GM04504 (cell line): ENCODE measurements around the gene CSTA.
"Not testable (repeated sequence)": the region's sequence is repeated elsewhere in the genome, so short reads cannot be mapped to it uniquely, and the experiment has no call there.

Experiments used
- DNase-seq: peaks from one replicate; pipeline ENCODE4 v3.0.0-alpha.2; 2012; ENCODE audit warnings: low read depth

CSTA gene

DNA sequence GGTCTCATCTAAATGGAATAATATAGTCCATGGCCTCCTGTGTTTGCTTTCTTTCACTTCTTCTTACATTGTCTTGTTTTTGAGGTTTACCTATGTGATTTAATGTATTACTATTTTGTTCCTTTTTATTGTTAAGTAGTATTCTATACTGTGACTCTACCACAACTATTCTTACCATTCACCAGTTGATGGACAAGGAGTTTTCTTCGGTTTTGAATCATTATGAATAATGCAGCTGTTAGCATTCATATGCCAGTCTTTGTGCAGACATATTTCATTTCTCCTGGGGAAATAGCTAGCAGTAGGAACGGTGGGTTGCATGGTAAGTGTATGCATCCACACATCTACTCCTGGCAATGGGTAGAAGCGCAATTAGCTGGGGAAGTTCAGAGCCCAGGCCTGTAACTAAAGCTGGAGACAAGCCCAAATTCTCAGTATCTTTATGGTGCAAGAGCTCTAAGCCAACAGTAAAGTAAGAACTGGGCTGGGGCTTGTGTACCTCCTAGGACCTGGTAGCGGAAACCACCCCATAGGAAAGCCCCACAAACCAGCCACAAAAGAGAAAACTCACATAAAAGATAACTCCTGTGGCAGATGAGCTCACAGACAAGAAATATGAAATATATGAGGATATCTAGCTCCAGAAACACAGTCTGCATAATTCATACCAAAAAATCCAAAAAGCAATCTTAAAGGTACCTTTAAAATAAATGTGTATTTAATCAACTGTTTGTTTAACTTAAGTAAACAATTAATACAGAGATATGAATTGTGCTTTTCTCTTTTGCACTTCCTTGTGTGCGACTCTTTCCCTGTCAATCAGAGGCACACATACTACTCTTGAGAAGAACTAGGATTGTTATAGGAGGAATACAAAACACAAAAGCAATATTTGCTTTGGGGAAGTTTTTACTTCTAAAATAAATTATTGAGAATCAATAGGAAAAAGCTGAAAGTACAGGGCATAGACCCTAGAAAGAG, 2.7 kb upstream of the CSTA start:
- no peak for DNase-seq

DNA sequence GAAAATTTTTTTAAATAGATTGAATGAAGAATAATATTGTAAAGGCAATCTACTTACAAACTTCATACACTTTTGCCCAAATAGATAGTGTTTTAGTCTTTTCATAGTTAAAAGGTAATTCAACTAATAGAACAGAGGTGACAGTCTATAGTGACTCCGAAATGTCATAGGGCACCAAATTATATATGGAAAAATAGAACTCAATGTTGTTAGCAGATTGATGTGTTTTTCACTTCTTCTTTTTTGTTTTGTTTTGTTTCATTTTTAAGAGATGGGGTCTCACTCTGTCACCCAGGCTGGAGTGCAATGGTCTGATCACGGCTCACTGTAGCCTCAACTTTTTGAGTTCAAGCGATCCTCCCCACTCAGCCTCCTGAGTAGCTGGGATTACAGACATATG, 721 bp downstream of the CSTA start:
- no peak for DNase-seq

DNA sequence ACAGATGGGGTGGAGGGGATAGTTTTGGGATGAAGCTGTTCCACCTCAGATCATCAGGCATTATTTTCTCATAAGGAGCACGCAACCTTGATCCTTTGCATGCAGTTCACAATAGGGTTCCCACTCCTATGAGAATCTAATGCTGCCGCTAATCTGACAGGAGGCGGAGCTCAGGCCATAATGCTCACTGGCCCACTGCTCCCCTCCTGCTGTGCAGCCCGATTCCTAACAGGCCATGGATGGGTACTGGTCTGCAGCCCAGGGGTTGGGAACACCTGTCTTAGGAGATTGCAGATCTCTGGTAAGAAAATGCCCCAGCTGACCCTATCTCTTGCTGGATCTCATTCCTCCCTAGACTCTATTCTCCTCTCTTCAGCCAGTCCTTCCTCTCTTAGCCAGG, 6.8 kb downstream of the CSTA start:
- DNase-seq, result no peak

DNA sequence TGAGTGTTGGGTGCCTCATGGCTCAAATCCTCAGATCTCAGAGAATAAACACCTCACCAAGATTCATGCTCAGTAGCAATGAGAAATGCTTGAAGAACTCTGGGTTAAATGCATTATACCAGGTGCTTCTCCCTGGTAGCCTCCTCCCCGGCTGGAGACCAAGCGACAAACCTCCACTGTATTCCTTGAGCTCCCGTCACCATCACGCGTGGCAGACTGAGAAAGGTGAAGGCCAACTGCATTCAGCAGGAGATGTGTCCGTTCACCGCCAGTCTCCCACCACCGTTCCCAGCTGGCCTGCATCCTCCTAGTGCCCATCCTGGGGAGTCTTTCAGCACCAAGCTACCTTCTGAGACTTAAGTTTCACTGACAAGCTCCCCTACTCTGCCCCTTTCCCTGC, 7.5 kb downstream of the CSTA start:
- DNase-seq, result no peak

DNA sequence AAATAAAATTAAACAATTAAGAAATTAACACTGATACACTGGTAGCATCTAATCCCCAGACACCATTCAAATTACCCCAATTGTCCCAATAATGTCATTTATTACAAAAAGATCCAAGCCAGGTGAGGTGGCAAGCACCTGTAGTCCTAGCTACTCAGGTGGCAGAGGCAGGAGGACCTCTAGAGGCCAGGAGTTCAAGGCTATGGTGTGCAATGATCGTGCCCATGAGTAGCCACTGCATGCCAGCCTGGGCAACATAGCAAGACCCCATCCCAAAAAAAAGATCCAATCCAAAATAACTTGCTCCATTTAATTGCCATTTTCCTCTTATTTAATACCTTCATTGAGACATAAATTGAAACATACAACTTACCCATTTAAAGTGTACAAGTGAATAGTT, 17.8 kb downstream of the CSTA start:
- DNase-seq, result no peak

DNA sequence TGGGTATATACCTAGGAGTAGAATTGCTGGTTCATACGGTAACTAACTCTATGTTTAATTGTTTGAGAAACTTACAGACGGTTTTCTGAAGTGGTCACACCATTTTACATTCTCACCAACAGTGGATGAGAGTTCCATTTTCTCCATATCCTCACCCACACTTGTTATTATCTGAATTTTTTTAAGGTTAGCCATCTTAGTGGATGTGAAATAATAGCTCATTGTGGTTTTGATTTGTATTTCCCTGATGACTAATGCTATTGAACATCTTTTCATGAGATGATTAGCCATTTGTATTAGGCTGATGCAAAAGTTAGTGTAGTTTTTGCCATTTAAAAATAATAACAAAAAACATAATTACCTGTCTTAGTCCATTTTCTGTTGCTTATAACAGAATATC, 18.6 kb downstream of the CSTA start:
- no peak for DNase-seq

DNA sequence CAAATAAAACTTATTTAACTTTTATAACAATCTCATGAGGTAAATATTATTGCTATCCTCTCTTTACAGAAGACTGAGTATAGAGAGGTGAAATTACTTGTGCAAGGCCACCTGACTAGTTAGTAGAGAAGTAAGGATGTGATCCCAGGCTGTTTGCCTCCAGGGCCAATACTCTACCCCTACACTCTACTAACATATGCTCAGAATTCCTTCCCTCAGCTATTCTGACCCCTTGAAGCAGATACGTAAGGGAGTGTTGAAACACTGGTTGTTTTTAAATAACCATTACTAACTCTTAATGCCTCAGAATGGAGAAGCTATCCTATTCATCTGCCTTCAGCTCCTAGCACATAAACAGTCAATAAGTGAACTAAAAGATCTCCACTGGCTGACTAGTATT, 24.1 kb downstream of the CSTA start:
- DNase-seq, result no peak

DNA sequence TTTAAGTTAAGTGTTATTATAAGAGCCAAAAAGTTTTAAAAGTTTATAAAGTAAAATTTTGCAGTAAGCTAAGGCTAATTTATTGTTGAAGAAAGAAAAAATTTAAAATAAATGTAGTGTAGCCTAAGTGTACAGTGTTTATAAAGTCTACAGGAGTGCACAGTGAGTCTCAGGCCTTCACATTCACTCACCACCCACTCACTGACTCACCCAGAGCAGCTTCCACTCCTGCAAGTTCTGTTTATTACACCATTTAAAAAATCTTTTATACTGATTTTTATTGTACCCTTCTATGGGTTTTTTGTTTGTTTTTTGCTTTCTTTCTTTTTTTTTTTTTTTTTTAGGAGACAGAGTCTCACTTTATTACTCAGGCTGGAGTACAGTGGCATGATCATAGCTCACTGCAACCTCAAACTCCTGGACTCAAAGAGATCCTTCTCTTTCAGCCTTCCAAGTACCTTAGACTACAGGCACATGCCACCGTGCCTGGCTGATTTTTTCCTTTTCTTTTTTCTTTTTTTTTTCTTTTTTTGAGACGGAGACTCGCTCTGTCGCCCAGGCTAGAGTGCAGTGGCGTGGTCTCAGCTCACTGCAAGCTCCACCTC, 25.9 kb downstream of the CSTA start:
- DNase-seq, result no peak

DNA sequence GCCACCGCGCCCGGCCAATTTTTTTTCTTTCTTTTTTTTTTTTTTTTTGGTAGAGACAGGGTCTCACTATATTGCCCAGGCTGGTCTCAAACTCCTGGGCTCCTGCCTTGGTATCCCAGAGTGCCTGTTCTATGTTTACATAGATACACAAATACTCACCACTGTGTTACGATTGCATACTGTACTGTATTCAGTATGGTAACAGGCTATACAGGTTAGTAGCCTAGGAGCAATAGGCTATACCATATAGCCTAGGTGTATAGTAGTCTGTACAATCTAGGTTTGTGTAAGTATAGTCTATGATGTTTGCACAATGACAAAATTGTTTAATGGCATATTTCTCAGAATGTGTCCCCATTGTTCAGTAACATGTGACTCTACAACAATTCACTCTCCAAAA, 26.6 kb downstream of the CSTA start:
- DNase-seq, result no peak

DNA sequence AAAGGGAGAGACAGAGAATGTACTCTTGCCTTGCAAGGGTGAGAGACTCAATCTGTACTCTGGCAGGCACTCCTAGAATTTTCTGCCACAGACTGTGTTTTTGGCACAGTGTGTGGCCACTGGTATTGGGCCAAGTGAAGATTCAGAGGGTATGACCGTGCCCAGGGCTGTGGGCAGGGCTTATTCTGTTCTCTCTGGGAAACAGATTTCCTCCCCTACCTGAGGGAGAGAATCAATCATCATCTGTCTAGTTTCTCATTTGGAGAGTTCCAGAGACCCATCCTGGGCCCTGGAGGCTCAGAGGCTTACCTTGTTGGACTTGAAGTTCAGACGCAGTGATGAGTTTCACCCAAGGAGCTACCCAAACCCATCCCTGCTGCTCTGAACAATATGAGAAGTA, 28.2 kb downstream of the CSTA start:
- DNase-seq, result no peak

DNA sequence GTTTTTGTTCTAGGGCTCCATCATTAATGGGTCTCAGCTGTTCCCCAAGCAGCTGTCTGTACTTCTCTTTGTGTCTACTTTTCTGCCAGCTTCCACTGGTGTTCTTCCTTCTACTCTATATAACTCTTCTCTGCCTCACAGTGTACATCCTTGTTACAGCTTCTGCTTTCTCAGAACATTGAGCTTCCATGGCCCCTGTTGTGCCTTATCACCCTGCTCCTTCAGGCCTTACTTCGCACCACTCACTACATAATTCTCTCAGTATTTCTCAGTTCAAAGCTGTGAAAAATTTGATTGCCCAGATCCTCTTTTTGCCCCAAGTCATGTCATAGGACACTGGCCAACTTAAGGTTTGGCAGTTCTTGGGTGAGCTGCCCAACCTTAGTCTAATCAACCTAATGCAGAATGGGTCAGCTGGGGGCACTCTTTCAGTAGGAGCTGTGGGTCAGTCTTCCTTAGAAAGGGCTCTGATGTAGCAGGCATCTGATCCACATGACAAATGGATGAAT, 28.9 kb downstream of the CSTA start:
- DNase-seq, result no peak

DNA sequence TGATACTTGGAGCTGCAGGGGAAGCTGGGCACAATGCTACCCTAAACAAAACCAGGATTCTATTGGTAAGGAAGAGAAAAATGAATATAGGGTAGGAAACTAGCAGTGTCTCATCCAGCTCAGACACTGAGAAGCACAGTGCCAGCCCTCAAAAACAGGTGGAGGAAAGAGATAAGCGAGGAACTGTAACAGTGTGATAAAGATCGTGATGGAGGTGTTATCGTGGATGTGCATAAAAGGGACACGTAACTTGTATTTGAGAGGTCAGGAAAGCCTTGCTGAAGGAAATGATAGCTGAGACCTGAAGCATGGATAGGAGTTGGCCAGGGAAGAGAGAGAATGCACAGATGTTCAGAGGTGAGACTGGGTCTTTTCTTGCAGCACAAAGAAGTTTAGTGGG, 30.6 kb downstream of the CSTA start:
- DNase-seq, result no peak

DNA sequence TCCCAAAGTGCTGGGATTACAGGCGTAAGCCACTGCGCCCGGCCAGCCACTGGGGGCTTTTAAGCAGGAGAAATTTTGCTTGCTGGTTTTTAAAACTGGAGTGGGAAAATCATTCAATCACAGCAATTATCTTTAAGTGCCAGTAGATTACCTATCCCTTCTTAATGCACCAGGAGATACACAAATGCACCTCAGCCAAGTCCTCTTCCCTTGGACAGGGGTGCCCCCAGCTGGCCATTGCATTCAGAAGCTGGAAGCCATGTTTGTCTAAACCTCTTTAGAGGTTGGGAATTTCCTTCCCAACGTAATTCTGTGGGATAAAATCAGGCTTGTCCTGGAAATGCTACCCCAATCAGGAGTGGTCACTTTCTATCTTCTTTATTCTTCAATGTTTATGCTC, 31.4 kb downstream of the CSTA start:
- DNase-seq, result no peak

DNA sequence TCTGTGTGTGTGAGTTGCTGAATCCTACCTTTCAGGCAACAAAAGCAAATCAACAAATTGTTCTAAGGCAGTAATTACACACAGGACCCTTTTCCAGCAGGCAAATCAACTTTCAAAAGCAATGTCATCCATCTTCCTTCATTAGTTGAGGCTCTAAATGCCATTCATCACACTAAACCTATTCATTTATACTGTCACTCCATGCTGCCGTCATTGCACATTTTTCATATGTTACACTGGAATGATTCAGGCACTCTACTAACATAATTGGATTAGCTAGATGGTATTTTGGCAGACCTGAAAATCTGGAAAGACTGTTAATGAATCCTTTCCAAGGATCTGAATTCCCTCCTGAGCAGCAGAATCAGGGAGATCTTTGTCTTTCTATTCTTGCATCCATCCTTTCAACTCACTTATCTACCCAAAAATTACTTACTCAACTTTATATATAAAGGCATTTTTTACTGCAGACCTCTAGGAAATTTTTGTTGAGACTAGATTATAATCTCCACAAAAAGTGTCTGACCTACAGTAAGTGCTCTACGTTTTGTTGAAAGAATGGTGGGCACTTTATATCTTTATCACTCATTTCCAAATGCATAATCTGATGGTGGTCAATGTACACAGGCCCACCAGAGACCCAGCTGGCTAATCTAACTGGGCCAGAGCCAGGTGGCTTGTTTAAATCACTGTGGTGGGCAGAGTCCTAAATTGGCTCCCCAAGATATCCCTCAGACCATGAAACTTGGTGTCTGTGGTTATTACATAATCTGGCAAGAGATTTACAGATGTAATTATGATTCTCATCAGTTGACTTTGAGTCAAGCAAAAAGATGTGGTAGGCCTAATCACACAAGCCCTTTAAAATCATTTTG, 33.0 kb downstream of the CSTA start:
- no peak for DNase-seq

DNA sequence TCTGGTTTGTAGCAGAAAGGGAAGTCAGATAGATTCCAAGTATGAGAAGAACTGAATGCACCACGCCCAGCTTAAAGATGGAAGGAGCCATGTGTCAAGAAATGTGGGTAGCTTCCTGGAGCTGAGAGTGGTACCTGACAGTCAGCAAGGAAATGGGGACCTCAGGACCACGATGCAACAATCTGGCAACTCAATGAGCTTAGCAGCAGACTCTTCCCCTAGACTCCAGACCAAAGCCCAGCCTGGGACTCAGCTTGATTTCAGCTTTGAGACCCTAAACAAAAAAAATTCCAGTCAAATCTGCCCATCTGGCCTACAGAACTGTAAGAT, 33.6 kb downstream of the CSTA start:
- DNase-seq, result no peak

DNA sequence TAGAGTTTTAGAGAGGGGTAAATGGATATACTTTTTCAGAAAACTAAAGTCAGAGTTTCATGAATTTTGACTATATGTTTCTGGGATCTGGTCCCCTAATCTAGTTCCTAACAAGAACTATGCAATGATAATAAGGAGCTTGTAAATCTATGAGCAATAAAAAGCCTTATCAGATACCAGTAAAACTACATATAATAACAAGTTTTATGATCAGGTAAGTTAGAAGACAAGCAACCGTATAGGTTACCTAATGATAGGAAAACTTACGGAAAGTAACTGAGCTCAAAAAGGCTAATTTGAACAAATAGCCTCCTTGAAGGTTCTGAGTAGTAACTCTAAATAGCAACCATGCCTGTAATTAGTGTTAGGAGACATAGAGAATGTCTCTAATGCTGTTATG, 37.0 kb downstream of the CSTA start:
- no peak for DNase-seq

DNA sequence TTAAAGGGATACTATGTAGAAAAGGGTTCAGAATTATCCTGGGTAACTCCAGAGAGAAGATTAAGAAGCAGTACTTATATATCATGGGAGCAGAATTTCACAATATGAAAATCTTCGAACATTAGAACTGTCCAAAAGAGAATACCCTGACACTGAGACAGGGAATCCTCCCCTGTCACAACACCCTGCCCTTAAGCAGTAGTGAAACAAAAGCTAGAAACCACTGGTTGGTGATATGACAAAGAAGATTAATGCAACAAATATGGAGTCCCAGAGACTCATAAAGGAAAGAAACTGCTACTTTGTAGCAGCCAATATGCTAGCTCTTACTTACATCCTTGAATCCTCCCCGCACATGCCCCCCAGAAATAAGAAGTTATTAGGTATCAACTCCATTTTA, 39.4 kb downstream of the CSTA start:
- no peak for DNase-seq

DNA sequence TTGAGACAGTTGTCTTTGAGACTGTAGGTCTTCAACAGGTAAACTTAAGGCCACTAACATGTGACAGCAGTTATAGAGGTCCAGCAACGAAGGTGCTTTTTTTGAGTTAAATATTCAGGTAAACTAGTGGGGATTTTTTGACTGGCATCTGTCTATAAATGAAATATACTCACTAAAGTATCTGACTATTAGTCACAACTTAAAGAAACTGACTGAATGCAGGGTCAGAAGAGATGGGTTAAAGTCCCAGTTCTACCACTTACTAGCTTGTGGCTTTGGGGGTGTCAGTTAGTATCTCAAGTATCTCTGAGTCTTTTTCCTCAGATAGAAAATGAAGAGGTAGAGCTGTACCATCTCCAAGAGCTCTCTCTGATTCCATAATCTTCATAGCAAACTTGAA, 40.0 kb downstream of the CSTA start:
- DNase-seq, result no peak

DNA sequence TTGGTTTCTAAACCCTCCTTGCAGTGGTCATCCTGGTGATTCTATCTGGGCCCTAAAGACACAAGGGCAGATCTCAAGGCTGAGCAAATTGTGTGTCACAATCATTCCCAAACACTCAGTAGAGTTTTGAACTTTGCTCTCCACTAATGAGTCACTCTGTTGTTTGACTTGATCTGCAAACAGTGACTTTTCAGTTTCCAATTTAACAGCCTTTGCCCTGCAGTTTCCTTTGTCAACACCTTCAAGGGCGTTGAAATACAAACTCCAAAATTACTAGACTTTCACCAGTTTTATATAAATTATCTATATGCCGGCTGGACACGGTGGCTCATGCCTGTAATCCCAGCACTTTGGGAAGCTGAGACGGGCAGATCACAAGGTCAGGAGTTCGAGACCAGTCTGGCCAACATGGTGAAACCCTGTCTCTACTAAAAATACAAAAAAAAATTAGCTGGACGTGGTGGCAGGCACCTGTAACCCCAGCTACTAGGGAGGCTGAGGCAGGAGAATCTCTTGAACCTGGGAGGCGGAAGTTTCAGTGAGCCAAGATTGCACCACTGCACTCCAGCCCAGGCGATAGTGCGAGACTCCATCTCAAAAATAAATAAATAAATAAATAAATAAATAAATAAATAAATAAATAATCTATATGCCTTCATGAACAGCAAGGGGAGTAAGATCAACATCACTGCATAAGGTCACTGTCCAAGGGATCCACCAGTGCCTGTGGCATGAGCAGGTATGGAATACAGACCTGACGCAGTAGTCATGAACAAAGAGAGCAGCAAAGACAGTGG, 40.7 kb downstream of the CSTA start:
- not testable (repeated sequence) for DNase-seq

DNA sequence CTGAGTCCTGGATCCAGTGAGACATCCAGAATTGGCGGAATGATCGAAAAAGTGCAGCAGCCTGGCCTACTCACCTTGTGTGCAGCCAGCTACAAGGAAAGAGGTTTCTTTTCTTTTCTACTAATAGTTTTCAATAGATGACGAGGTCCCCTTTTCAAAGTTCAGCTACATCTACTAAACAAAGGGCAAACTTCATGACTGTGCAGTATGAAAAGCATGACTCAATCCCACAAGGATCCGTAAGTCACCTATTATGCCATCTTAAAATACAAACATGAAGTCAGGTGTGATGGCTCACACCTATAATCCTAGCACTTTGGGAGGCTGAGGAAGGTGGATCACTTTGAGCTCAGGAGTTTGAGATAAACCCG, 41.3 kb downstream of the CSTA start:
- no peak for DNase-seq

DNA sequence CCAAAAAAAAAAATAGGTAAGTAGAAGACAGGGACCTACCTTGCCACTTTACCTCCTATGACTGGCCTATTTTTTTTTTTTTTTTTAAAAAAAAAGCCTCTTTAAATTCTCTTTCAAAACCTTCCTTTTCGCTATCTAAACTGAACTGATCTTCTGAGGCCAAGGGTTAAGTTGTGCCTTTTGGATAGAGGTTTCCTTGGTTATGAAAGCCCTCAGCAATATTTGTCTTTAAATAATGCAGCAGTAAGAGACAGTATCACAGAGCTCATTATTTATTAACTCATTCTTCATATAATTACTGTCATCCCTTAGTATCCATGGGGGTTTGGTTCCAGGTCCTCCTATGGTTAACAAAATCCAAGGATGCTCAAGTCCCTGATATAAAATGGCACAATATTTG, 49.0 kb downstream of the CSTA start:
- no peak for DNase-seq

DNA sequence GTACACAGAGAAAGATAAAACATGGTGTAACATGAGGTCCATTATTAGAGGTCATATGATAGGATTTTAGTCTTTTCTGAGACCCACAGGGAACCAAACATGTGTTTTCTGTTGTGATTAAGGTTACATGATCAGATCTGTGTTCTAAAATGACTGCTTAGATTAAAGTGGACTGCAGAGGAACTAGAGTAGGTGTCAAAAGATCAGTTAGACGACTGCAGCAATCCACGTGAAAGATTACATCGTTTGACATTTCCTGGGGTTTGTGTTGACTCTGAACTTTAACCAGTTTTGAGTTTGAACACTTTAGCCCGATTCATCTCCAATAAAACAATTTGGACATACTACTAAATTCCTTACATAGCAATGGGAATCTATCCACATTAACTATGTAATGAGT, 52.9 kb downstream of the CSTA start:
- DNase-seq, result no peak
